ENCODE data around the gene NLRC3. TPM values are rescaled to one million over a fixed set of nuclear protein-coding genes. Genes with fewer than 3 reads are reported as not detected.

Gene NLRC3
- polyA plus RNA-seq, 1 of the 3 experiments (the other 2 are of a cell fraction) = not detected

DNA sequence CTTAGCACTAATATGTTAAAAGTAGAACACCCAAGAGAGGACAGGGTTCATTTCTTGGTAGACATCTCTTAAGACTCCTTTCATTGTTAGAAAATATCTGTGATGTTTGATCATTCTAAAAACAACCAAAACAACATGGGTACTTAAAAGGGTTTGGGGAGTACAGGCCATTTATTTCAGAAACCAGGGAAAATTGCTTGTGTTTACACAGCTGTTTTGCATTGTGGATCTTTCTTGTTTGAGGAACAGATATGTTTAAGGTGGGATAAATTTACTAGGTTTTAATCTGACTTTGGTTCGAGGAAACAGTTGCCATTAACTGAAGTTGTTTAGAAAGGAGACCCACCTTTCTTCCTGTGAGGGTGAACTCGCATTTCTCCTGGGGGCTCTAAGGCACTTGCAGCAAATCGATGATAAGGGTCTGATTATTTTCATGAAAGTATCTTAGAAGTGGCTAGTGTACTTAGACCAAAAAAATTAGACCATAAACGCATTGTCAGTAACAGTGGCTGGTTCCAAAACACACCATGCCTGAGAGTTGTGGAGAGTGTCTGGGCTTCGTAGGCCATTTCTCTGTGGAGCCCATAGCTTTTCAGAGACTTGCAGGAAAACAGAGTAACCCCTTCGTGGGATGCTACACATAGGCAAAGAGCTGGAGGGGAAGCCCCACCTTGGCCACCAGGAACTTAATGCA lies 58.8 kb downstream of the NLRC3 start (continued):
- TF ChIP-seq, protein P1, sequence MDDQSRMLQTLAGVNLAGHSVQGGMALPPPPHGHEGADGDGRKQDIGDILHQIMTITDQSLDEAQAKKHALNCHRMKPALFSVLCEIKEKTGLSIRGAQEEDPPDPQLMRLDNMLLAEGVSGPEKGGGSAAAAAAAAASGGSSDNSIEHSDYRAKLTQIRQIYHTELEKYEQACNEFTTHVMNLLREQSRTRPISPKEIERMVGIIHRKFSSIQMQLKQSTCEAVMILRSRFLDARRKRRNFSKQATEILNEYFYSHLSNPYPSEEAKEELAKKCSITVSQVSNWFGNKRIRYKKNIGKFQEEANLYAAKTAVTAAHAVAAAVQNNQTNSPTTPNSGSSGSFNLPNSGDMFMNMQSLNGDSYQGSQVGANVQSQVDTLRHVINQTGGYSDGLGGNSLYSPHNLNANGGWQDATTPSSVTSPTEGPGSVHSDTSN (IDR thresholded peaks at IDR 0.05) = no peak
- TF ChIP-seq, protein P2, sequence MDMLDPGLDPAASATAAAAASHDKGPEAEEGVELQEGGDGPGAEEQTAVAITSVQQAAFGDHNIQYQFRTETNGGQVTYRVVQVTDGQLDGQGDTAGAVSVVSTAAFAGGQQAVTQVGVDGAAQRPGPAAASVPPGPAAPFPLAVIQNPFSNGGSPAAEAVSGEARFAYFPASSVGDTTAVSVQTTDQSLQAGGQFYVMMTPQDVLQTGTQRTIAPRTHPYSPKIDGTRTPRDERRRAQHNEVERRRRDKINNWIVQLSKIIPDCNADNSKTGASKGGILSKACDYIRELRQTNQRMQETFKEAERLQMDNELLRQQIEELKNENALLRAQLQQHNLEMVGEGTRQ (IDR thresholded peaks at IDR 0.05; ENCODE audit: borderline replicate concordance, low read depth, low read length) = no peak
- TF ChIP-seq GATA2 (CRISPR knock-in tag; IDR thresholded peaks at IDR 0.05) (no peak), FOXM1 (IDR thresholded peaks at IDR 0.05; ENCODE audit: low read depth) (no peak), TCF12 (IDR thresholded peaks at IDR 0.05) (no peak), RFX5 (IDR thresholded peaks at IDR 0.05; ENCODE audit: low read length) (no peak), NFIC (IDR thresholded peaks at IDR 0.05; ENCODE audit: borderline replicate concordance) (no peak)
- TF ChIP-seq, protein P3, sequence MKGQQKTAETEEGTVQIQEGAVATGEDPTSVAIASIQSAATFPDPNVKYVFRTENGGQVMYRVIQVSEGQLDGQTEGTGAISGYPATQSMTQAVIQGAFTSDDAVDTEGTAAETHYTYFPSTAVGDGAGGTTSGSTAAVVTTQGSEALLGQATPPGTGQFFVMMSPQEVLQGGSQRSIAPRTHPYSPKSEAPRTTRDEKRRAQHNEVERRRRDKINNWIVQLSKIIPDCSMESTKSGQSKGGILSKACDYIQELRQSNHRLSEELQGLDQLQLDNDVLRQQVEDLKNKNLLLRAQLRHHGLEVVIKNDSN (IDR thresholded peaks at IDR 0.05; ENCODE audit: borderline replicate concordance, low read depth) = no peak
- TF ChIP-seq, protein P4, sequence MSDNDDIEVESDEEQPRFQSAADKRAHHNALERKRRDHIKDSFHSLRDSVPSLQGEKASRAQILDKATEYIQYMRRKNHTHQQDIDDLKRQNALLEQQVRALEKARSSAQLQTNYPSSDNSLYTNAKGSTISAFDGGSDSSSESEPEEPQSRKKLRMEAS (IDR thresholded peaks at IDR 0.05; ENCODE audit: low read depth) = no peak

DNA sequence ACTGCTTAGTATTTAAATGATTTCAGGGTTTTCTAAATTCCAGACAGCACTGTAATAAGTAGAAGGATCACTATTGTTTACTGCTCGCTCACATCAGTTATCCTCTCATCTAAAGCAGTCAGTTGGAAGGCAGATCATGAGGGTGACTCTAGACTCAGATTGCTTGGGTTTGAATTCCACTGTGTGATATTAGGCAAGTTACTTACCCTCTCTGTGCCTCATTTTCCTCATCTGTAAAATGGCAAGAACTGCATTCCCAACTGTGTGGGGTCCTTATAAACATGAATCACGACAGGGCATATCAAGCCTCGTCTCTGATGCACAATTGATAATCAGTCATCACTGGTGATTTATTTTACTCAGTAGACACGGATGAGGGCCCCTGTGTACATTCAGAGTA lies 61.3 kb downstream of the NLRC3 start:
- H3K4me1 ChIP-seq (ENCODE audit: control insufficient read depth in 1 of 2, insufficient read depth in 2 of 2, low read depth in 1 of 2, low read length in 1 of 2) = no peaks in the 10 kb centered on the region; a peak in 1 of 4 replicates
- no peaks in the 10 kb centered on the region for H4K20me1 ChIP-seq (ENCODE audit: insufficient read depth)
- ChIA-PET POLR2A (no interaction called here), CTCF (no interaction called here)
- DNase-seq = no peak
- H3K27ac ChIP-seq (ENCODE audit: low read depth in 2 of 2, low read length in 1 of 2) = no peak overlapping the region
- TF ChIP-seq TAF1 (IDR thresholded peaks at IDR 0.05; ENCODE audit: borderline replicate concordance, low read depth, low read length) (no peak), TEAD4 (IDR thresholded peaks at IDR 0.05; ENCODE audit: borderline replicate concordance, insufficient read depth) (no peak), RCOR1 (IDR thresholded peaks at IDR 0.05; ENCODE audit: low read length) (no peak), RAD21 (IDR thresholded peaks at IDR 0.05; ENCODE audit: low read length) (no peak), JUND (IDR thresholded peaks at IDR 0.05) (no peak), SIN3A (IDR thresholded peaks at IDR 0.05; ENCODE audit: borderline replicate concordance, low read depth, low read length) (no peak), SMC3 (IDR thresholded peaks at IDR 0.05; ENCODE audit: low read depth, low read length) (no peak), EP300 (IDR thresholded peaks at IDR 0.05; ENCODE audit: borderline replicate concordance in 1 of 2, low read depth in 1 of 2, low read length in 1 of 2) (no peak), ELF1 (IDR thresholded peaks at IDR 0.05) (no peak), GABPA (IDR thresholded peaks at IDR 0.05; ENCODE audit: low read depth) (no peak), EZH2phosphoT487 (IDR thresholded peaks at IDR 0.05; ENCODE audit: borderline replicate concordance, low read depth) (no peak), MEF2A (IDR thresholded peaks at IDR 0.05; ENCODE audit: borderline replicate concordance, low read depth) (no peak)
- TF ChIP-seq, protein P5, sequence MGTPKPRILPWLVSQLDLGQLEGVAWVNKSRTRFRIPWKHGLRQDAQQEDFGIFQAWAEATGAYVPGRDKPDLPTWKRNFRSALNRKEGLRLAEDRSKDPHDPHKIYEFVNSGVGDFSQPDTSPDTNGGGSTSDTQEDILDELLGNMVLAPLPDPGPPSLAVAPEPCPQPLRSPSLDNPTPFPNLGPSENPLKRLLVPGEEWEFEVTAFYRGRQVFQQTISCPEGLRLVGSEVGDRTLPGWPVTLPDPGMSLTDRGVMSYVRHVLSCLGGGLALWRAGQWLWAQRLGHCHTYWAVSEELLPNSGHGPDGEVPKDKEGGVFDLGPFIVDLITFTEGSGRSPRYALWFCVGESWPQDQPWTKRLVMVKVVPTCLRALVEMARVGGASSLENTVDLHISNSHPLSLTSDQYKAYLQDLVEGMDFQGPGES (IDR thresholded peaks at IDR 0.05; ENCODE audit: low read depth, low read length) = no peak
- TF ChIP-seq, protein P3 (IDR thresholded peaks at IDR 0.05; ENCODE audit: borderline replicate concordance, low read depth) = no peak
- TF ChIP-seq, protein P6, sequence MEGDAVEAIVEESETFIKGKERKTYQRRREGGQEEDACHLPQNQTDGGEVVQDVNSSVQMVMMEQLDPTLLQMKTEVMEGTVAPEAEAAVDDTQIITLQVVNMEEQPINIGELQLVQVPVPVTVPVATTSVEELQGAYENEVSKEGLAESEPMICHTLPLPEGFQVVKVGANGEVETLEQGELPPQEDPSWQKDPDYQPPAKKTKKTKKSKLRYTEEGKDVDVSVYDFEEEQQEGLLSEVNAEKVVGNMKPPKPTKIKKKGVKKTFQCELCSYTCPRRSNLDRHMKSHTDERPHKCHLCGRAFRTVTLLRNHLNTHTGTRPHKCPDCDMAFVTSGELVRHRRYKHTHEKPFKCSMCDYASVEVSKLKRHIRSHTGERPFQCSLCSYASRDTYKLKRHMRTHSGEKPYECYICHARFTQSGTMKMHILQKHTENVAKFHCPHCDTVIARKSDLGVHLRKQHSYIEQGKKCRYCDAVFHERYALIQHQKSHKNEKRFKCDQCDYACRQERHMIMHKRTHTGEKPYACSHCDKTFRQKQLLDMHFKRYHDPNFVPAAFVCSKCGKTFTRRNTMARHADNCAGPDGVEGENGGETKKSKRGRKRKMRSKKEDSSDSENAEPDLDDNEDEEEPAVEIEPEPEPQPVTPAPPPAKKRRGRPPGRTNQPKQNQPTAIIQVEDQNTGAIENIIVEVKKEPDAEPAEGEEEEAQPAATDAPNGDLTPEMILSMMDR (IDR thresholded peaks at IDR 0.05) = no peak
- no peaks in the 10 kb centered on the region for H3K27me3 ChIP-seq (ENCODE audit: insufficient read depth)
- H3K79me2 ChIP-seq (ENCODE audit: insufficient read depth) = no peaks in the 10 kb centered on the region
- peaks cover 32 to 72% of the 10 kb centered on the region in 2 experiments for H3K36me3 ChIP-seq (replicated peaks in 1 of 2; ENCODE audit: control insufficient read depth in 1 of 2, insufficient read depth in 2 of 2, low read length in 1 of 2)
- no peak overlapping the region for H3K4me3 ChIP-seq (ENCODE audit: low read depth in 2 of 2, low read length in 1 of 2)
- H3K9me3 ChIP-seq = no peaks in the 10 kb centered on the region
- WGBS (ENCODE audit: low lambda C conversion rate) = 91% methylated on average over 4 of the region's 4 CpGs
- H3K9ac ChIP-seq = no peak overlapping the region
- H3K9me2 ChIP-seq = no peaks in the 10 kb centered on the region
- no peak overlapping the region for H2AFZ ChIP-seq (ENCODE audit: low read depth)
- H3F3A ChIP-seq (replicated peaks; ENCODE audit: insufficient read depth) = peaks cover 3% of the 10 kb centered on the region
- no peak overlapping the region for H3K4me2 ChIP-seq
